WERI-Rb-1 (cell line): ENCODE data around the gene ENO2.
A peak's percentile ranks its signal among the peaks of the same experiment; 100 is the strongest.

Source experiments
- DNase-seq: peaks from one replicate; pipeline ENCODE4 v3.0.0-alpha.2; 2020
- H3K27ac ChIP-seq: fragments of 250-450 bp; sonication (Bioruptor Pico); 2 replicates; pipeline ENCODE4 v1.5.1; 2020; ENCODE audit warnings: mild to moderate bottlenecking, moderate library complexity
- H3K27me3 ChIP-seq: fragments of 250-450 bp; sonication (Bioruptor Pico); 2 replicates; pipeline ENCODE4 v1.5.1; 2021; ENCODE audit warnings: mild to moderate bottlenecking, low read depth, moderate library complexity; ENCODE audit not compliant: insufficient read depth, severe bottlenecking
- H3K36me3 ChIP-seq: fragments of 250-450 bp; sonication (Bioruptor Pico); 2 replicates; pipeline ENCODE4 v1.5.1; 2020; ENCODE audit warnings: mild to moderate bottlenecking, moderate library complexity
- H3K4me3 ChIP-seq: 2 replicates; pipeline ENCODE4 v1.5.1; 2011; ENCODE audit warnings: low read depth, mild to moderate bottlenecking, control low read depth, low read length
- H3K9me3 ChIP-seq: fragments of 250-450 bp; sonication (Bioruptor Pico); 2 replicates; pipeline ENCODE4 v1.5.1; 2021; ENCODE audit warnings: mild to moderate bottlenecking, moderate library complexity; ENCODE audit not compliant: severe bottlenecking
- CTCF ChIP-seq: IDR thresholded peaks from 2 replicates; pipeline ENCODE4 v1.5.1; 2011; ENCODE audit warnings: low read depth, mild to moderate bottlenecking, control low read depth, inconsistent platforms, low read length

The ENO2 gene

GRCh38 chr12:6912164-6912935 is 2.0 kb upstream of the ENO2 start:
- no peak overlapping the region for H3K27ac ChIP-seq
- TF ChIP-seq CTCF = no peak
- no peaks in the 10 kb centered on the region for H3K9me3 ChIP-seq
- no peaks in the 10 kb centered on the region for H3K27me3 ChIP-seq
- peaks cover 26% of the 10 kb centered on the region for H3K36me3 ChIP-seq
- H3K4me3 ChIP-seq = no peak overlapping the region
- DNase-seq = no peak

GRCh38 chr12:6914947-6915788 is 788 bp downstream of the ENO2 start:
- DNase-seq = peak; percentile 96
- Histone ChIP-seq H3K4me3 (peak overlapping the region; percentile 78), H3K9me3 (no peaks in the 10 kb centered on the region), H3K27me3 (no peaks in the 10 kb centered on the region), H3K27ac (peak overlapping the region; percentile 89), H3K36me3 (peaks cover 51% of the 10 kb centered on the region)
- TF ChIP-seq CTCF = no peak

GRCh38 chr12:6915789-6916285 is 1.5 kb downstream of the ENO2 start:
- Histone ChIP-seq H3K4me3 (peak overlapping the region; percentile 78), H3K27ac (peak overlapping the region; percentile 76)

GRCh38 chr12:6916426-6917200 is 2.2 kb downstream of the ENO2 start:
- Histone ChIP-seq H3K36me3 (peaks cover 65% of the 10 kb centered on the region), H3K9me3 (no peaks in the 10 kb centered on the region), H3K27ac (peak overlapping the region; percentile 76; the same call in 1 of the 2 replicates), H3K27me3 (no peaks in the 10 kb centered on the region), H3K4me3 (peak overlapping the region; percentile 78)
- DNase-seq = no peak
- no peak for TF ChIP-seq CTCF

More at GRCh38 chr12:6915789-6916285, 1.5 kb downstream of the ENO2 start:
- no peak for TF ChIP-seq CTCF
- no peaks in the 10 kb centered on the region for H3K27me3 ChIP-seq
- H3K36me3 ChIP-seq = peaks cover 57% of the 10 kb centered on the region
- no peak for DNase-seq
- no peaks in the 10 kb centered on the region for H3K9me3 ChIP-seq

- H3K27ac ChIP-seq = no peak overlapping the region
- H3K9me3 ChIP-seq = no peaks in the 10 kb centered on the region
- DNase-seq = no peak
- H3K36me3 ChIP-seq = peaks cover 75% of the 10 kb centered on the region
- H3K27me3 ChIP-seq = no peaks in the 10 kb centered on the region
- no peak overlapping the region for H3K4me3 ChIP-seq
- no peak for TF ChIP-seq CTCF
These were observed 3.3 kb downstream of the ENO2 start for GRCh38 chr12:6917491-6918231.
